GM19025 (cell line): ENCODE measurements around the gene C10orf71.

Experiments
- ATAC-seq: cut with Tn5 transposase; IDR thresholded peaks from one replicate; pipeline ENCODE4 v1.9.1; 2021; ENCODE audit warnings: mild to moderate bottlenecking, low read depth, moderate library complexity; ENCODE audit not compliant: unreplicated experiment

Gene C10orf71

DNA sequence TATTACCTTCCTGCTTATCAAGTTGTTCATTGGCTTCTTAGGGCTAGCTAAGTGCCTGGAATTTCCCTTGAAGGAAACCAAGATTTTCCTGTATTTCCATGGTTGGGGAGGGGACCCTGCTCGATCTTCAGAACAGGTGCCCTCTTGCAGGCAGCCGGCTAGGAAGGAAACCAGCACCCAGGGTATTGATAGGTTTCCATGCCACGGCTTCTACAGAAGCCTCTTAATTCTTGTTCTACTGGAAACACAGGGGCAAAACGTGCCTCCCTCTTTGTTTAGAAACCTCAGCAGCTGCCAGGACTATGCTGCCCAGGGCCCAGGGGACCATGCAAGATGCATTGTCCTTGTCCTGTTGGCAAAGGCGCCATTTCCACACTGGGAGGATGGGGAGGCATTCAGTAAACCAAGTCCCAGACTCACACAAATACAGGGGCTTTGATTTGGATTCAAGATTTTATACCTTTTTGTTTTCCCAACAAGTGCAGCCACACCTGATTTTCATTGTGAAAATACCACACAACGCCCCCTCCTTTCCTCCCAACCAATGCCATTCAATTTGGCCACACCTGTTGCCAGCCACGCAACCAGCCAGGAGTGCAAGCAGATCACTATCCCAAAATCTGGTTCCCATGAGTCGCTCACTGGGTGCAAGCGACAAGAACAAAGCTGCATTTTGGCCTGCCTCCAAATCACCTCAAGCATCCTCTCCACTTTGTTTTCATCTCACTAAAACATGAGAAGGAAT is 29.6 kb downstream of the C10orf71 start:
- ATAC-seq = no peak

GRCh38 chr10:49329146-49329505 is 30.2 kb downstream of the C10orf71 start:
- no peak for ATAC-seq

- ATAC-seq = no peak
Observed at GRCh38 chr10:49330127-49330665, 31.2 kb downstream of the C10orf71 start.

GRCh38 chr10:49331431-49331830 is 32.5 kb downstream of the C10orf71 start:
- ATAC-seq = no peak

- ATAC-seq = no peak
Observed at GRCh38 chr10:49332333-49332732, 33.4 kb downstream of the C10orf71 start.

GRCh38 chr10:49332768-49333167 is 33.8 kb downstream of the C10orf71 start:
- no peak for ATAC-seq

DNA sequence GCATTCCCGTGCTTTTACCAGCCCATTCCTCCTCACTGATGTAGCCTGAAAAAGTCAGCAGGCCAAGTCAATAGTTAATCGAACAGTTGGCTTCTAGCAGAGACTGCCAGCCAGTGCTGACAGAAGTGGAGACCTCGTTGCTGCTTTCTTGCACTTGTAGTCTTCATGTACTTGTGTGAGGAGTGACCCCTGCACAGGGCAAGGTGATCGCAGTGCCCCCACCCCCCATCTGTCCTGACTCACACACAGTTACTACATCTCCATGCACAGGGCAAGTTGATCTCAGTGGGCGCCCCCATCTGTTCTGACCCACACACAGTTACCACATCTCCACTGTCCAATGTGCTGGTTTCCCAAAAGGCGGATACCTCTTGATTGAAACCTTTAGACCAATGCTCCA is 34.2 kb downstream of the C10orf71 start:
- no peak for ATAC-seq

GRCh38 chr10:49334964-49335363 is 36.0 kb downstream of the C10orf71 start:
- ATAC-seq = no peak

GRCh38 chr10:49335364-49335972 is 36.5 kb downstream of the C10orf71 start:
- ATAC-seq = no peak

DNA sequence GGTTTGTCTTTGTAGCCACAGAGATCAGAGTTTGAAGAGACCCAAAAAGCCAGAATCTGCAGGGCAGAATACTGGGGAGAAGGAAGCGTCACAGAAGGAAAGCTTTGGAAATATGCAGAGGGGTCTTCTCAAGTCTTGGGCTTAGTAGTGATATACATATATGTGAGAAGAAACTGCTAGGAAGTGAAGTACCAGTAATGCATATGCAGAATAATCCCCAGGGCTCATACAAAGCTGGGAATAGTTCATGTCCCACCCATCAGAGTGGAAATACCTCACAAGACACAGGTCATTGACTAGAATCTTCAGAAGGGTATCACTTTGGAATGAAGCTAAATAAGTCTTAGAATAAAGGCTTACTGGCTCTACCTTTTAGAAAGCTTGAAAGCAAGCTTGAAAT is 39.6 kb downstream of the C10orf71 start:
- ATAC-seq = no peak

GRCh38 chr10:49344840-49345239 is 45.9 kb downstream of the C10orf71 start:
- no peak for ATAC-seq

DNA sequence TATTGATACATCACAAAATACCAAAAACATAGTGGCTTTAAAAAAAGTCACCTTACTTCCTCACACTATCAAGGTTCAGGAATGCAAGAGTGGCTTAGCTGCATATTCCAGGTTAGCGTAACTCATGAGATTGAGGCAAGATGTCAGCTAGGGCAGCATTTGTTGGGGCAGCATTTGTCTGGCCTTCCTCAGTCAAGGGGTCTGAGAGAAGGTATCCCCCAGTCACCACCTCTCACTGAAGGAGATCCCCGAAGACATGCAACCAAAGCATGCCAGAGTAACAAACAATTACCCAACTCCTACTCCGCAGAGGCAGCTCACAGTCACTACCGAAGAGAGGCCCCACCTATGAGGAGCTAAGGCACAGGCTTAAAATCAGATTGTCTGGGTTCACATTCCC is 48.4 kb downstream of the C10orf71 start:
- ATAC-seq = no peak

DNA sequence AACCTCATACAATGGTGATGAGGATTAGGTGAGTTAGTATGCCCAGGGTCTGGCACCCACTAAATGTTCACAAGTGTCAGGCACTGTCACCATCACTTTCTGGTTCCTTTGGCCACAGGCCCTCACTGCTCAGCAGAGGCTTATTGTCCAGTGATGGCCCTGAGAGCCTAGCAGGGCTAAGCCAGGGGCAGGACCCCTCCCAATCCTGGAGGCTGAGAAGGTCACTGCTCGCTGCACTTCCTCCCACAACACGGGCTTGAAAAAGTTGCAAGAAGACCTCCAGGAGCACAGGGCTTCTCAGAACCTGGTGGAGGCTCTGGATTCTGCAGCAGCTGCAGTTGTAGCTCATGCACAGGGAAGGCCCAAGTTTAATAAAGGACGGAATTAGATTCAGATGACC is 48.9 kb downstream of the C10orf71 start:
- no peak for ATAC-seq

- ATAC-seq = no peak
Observed at GRCh38 chr10:49348593-49348992, 49.6 kb downstream of the C10orf71 start.

- no peak for ATAC-seq
Observed at GRCh38 chr10:49349390-49349789, 50.4 kb downstream of the C10orf71 start.

GRCh38 chr10:49350138-49350537 is 51.2 kb downstream of the C10orf71 start:
- ATAC-seq = no peak

- no peak for ATAC-seq
Observed at GRCh38 chr10:49350846-49351532, 52.0 kb downstream of the C10orf71 start.

DNA sequence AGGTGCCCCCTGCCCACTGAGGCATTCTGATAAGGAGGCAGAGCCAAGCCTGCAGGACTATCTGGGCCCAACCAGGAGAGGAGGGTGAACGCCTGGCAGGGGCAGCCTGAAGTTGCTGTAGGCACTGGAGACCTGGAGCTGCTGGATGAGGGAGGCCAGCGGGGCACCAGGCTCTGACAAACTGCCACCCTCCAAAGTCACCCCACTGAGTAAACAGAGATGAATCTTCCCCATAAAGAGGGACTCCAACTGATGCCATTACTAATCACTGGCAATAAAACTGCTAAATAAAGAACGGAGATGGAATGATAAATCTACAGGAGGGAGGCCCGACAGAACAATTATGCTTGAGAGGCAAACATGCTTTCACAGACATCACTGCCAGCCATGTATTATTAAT is 52.7 kb downstream of the C10orf71 start:
- ATAC-seq = no peak

GRCh38 chr10:49352323-49352722 is 53.4 kb downstream of the C10orf71 start:
- no peak for ATAC-seq

- ATAC-seq = no peak
Observed at GRCh38 chr10:49353026-49353894, 54.3 kb downstream of the C10orf71 start.
